K562 (cell line): ENCODE measurements around the gene NOTO. TPM values are rescaled to one million over a fixed set of nuclear protein-coding genes. Genes with fewer than 3 reads are reported as not detected.

Source experiments
- BACH1 ChIP-seq: fragments of 200-800 bp; sonication (Bioruptor generic); IDR thresholded peaks from 2 replicates; pipeline ENCODE4 v1.6.1; 2016; ENCODE audit warnings: missing genetic modification characterization, missing compliant biosample characterization
- BRF1 ChIP-seq: IDR thresholded peaks from 3 replicates; pipeline ENCODE4 v1.6.1; 2011; ENCODE audit warnings: borderline replicate concordance, mild to moderate bottlenecking; ENCODE audit not compliant: insufficient read length; ENCODE audit errors: extremely low read depth
- CREBBP ChIP-seq: IDR thresholded peaks from one replicate; pipeline ENCODE4 v1.6.1; 2012; ENCODE audit warnings: low read depth, mild to moderate bottlenecking, control low read depth, inconsistent platforms, low read length
- DLX4 ChIP-seq: fragments of 250-450 bp; sonication (Bioruptor Pico); IDR thresholded peaks from 2 replicates; pipeline ENCODE4 v1.6.1; 2021; ENCODE audit warnings: mild to moderate bottlenecking
- ESRRA ChIP-seq: fragments of 450-650 bp; IDR thresholded peaks from 2 replicates; pipeline ENCODE4 v1.6.1; 2014; ENCODE audit warnings: low read depth, mild to moderate bottlenecking, moderate library complexity, borderline replicate concordance
- HDAC1 ChIP-seq, 2 experiments: fragments of 450-650 bp; IDR thresholded peaks; 2 replicates each; pipeline ENCODE4 v1.6.1; 2016 to 2017; ENCODE audit warnings: inconsistent platforms in 1 of 2, mild to moderate bottlenecking in 1 of 2, moderate library complexity in 1 of 2
- HMGXB4 ChIP-seq: sonication (generic); formaldehyde crosslinking; IDR thresholded peaks from 2 replicates; pipeline ENCODE4 v1.8.1; 2023; ENCODE audit warnings: mild to moderate bottlenecking, missing genetic modification reagents
- KHSRP ChIP-seq: fragments of 450-650 bp; IDR thresholded peaks from 2 replicates; pipeline ENCODE4 v1.6.1; 2017
- MTA3 ChIP-seq: fragments of 450-650 bp; formaldehyde crosslinking; IDR thresholded peaks from 2 replicates; pipeline ENCODE4 v1.6.1; 2017; ENCODE audit warnings: mild to moderate bottlenecking, borderline replicate concordance
- NR2C2 ChIP-seq, 2 experiments: fragments of 200-800 bp in 1 of 2; sonication (Bioruptor generic) in 1 of 2; sonication (generic) in 1 of 2; formaldehyde crosslinking in 1 of 2; IDR thresholded peaks; 2 replicates each; pipeline versions ENCODE4 v1.6.1 to v1.8.0; 2016 to 2022; ENCODE audit warnings: mild to moderate bottlenecking in 1 of 2, missing compliant biosample characterization in 1 of 2, missing genetic modification characterization in 1 of 2, missing genetic modification reagents in 1 of 2
- PML ChIP-seq: IDR thresholded peaks from 2 replicates; pipeline ENCODE4 v1.6.1; 2012; ENCODE audit warnings: low read length, inconsistent platforms
- RERE ChIP-seq: sonication (generic); formaldehyde crosslinking; IDR thresholded peaks from 2 replicates; pipeline ENCODE4 v1.8.0; 2023; ENCODE audit warnings: missing genetic modification reagents, mild to moderate bottlenecking, borderline replicate concordance
- SMAD4 ChIP-seq: fragments of 250-450 bp; sonication (Bioruptor Pico); conservative IDR thresholded peaks from 2 replicates; pipeline ENCODE4 v1.8.0; 2021; ENCODE audit warnings: inconsistent platforms, mild to moderate bottlenecking, moderate library complexity
- ZNF121 ChIP-seq: sonication (generic); formaldehyde crosslinking; conservative IDR thresholded peaks from 2 replicates; pipeline ENCODE4 v1.8.0; 2022; ENCODE audit warnings: missing genetic modification reagents
- ZNF263 ChIP-seq: sonication (generic); formaldehyde crosslinking; IDR thresholded peaks from 2 replicates; pipeline ENCODE4 v1.8.0; 2022; ENCODE audit warnings: mild to moderate bottlenecking, missing genetic modification reagents, borderline replicate concordance
- ZNF512 ChIP-seq: IDR thresholded peaks from 2 replicates; pipeline ENCODE4 v1.6.1; 2016; ENCODE audit warnings: missing genetic modification characterization, missing compliant biosample characterization
- polyA plus RNA-seq, 8 experiments: library from polyadenylated mRNA; depleted of rRNA in 4 of 8; stranded (reverse) in 5 of 8; unstranded in 3 of 8; fragments of >200 nt; fragmentation: Nextera tagmentation in 2 of 8; fragmentation: Illumina TruSeq in 1 of 8; extraction: Ambion mirVana in 2 of 8; extraction: Trizol in 1 of 8; gene quantifications; 2 replicates each; pipeline versions ENCODE4 v1.2.1 to v1.2.3, GENCODE V29; 2011 to 2014; ENCODE audit warnings: inconsistent platforms in 1 of 8, missing spikeins in 1 of 8
- total RNA-seq, 7 experiments: library from RNA; depleted of rRNA in 6 of 7; stranded (reverse); fragments of >200 nt in 6 of 7; fragmentation: Illumina TruSeq in 2 of 7; extraction: Trizol in 2 of 7; gene quantifications; 2 replicates each; pipeline versions ENCODE4 v1.2.1 to v1.2.3, GENCODE V29; 2011 to 2021; ENCODE audit warnings: low replicate concordance in 1 of 7

NOTO gene
- total and polyA plus RNA-seq, 9 of the 15 experiments (the other 6 are each of a cell fraction or from before 2014, with no cell fraction given): not detected

GRCh38 chr2:73156539-73157124 is 45.7 kb upstream of the NOTO start (continued):
- TF ChIP-seq HMGXB4: no peak
- peak; percentile 29; the same call in 1 of the 2 replicates for TF ChIP-seq MTA3
- TF ChIP-seq PML: no peak
- TF ChIP-seq CREBBP: no peak
- no peak for TF ChIP-seq ZNF121
- no peak for TF ChIP-seq SMAD4 (CRISPR knock-in tag)
- no peak for TF ChIP-seq ZNF263 (CRISPR knock-in tag)
- no peak for TF ChIP-seq RERE (CRISPR knock-in tag)
- TF ChIP-seq DLX4 (CRISPR knock-in tag): no peak
- no peak for TF ChIP-seq BACH1 (tag)
- 0 out of 2 replicates have a peak, but pooled peaks have one; percentile 19 for TF ChIP-seq NR2C2 (CRISPR knock-in tag; IDR thresholded peaks at IDR 0.05)
- no peak for TF ChIP-seq NR2C2 (tag; IDR thresholded peaks at IDR 0.05)
- TF ChIP-seq ZNF512 (tag): no peak
- TF ChIP-seq HDAC1 (IDR thresholded peaks at IDR 0.05): no peak
- no peak for TF ChIP-seq KHSRP
- no peak for TF ChIP-seq ESRRA
- no peak for TF ChIP-seq BRF1
